ENCODE results near the gene CHPT1. TPM values are rescaled to one million over a fixed set of nuclear protein-coding genes. Genes with fewer than 3 reads are reported as not detected.

The CHPT1 gene
- total and polyA plus RNA-seq, 9 of the 15 experiments (the other 6 are each of a cell fraction or from before 2014, with no cell fraction given) = 15.3 to 210 (median 91.9) TPM

DNA sequence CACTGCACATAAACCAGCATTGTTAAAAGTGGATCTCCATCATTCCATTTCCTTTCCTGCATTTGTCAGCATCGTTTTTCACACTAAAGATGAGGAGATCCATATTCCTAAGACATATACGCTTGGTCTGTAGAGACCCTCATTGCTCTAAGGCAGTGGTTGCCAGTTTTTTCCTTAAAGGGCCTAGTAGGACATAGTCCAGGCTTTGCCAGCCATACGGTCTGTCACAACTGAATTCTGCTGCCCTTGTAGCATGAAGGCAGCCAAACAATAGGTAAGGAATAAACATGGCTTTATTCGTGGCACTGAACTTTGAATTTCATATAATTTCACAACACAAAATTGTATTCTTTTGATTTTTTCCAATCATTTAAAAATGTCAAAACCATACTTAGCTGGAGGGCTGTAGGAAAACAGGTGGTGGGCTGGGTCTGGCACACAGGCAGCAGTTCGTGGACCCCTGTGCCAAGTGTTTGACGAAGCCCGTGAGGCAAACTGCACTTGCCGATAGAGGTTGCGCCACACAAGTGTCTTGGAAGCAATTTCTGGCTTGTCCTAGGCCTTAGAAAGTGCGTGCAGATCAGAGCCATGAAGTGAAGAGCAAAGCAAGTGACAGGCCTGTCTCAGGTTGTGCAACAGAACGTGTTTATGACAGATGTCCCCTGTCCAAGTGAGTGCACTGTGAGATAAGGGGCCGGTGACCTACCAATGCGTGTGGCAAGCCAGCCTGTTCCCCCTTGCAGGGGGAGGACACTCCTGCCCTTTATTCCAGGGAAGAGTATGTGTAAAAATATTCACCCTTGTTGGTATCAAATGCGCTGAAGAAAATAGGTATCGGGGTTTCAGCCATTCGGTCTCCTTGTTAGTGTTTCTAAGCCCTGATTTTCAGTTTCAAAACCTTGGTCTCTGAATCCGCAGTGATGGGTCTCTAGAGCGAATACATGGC lies 916 bp upstream of the CHPT1 start (continued):
- TF ChIP-seq, protein P1, sequence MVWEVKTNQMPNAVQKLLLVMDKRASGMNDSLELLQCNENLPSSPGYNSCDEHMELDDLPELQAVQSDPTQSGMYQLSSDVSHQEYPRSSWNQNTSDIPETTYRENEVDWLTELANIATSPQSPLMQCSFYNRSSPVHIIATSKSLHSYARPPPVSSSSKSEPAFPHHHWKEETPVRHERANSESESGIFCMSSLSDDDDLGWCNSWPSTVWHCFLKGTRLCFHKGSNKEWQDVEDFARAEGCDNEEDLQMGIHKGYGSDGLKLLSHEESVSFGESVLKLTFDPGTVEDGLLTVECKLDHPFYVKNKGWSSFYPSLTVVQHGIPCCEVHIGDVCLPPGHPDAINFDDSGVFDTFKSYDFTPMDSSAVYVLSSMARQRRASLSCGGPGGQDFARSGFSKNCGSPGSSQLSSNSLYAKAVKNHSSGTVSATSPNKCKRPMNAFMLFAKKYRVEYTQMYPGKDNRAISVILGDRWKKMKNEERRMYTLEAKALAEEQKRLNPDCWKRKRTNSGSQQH (CRISPR knock-in tag; IDR thresholded peaks at IDR 0.05) = no peak
- TF ChIP-seq, protein P2, sequence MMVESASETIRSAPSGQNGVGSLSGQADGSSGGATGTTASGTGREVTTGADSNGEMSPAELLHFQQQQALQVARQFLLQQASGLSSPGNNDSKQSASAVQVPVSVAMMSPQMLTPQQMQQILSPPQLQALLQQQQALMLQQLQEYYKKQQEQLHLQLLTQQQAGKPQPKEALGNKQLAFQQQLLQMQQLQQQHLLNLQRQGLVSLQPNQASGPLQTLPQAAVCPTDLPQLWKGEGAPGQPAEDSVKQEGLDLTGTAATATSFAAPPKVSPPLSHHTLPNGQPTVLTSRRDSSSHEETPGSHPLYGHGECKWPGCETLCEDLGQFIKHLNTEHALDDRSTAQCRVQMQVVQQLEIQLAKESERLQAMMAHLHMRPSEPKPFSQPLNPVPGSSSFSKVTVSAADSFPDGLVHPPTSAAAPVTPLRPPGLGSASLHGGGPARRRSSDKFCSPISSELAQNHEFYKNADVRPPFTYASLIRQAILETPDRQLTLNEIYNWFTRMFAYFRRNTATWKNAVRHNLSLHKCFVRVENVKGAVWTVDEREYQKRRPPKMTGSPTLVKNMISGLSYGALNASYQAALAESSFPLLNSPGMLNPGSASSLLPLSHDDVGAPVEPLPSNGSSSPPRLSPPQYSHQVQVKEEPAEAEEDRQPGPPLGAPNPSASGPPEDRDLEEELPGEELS (CRISPR knock-in tag; IDR thresholded peaks at IDR 0.05; ENCODE audit: borderline replicate concordance) = no peak
- TF ChIP-seq MTF1 (CRISPR knock-in tag; IDR thresholded peaks at IDR 0.05; ENCODE audit: borderline replicate concordance) (peak; percentile 56; the same call in 1 of the 2 replicates), ERF (CRISPR knock-in tag; IDR thresholded peaks at IDR 0.05) (0 out of 2 replicates have a peak, but pooled peaks have one; percentile 40), THRAP3 (IDR thresholded peaks at IDR 0.05; ENCODE audit: borderline replicate concordance) (no peak), ZBTB17 (CRISPR knock-in tag; IDR thresholded peaks at IDR 0.05) (no peak), PHTF2 (CRISPR knock-in tag; IDR thresholded peaks at IDR 0.05) (no peak), U2AF1 (optimal IDR thresholded peaks at IDR 0.05; ENCODE audit: low read depth, low read length) (no peak), TSC22D4 (tag; IDR thresholded peaks at IDR 0.05) (no peak), FUS (optimal IDR thresholded peaks at IDR 0.05; ENCODE audit: low read depth, low read length) (no peak), ZNF41 (CRISPR knock-in tag; conservative IDR thresholded peaks at IDR 0.05) (no peak), TAF1 (IDR thresholded peaks at IDR 0.05; ENCODE audit: control insufficient read depth, extremely low read depth, insufficient read depth, low read length, severe bottlenecking) (peak; percentile 49), ZC3H8 (IDR thresholded peaks at IDR 0.05) (no peak), NFATC3 (IDR thresholded peaks at IDR 0.05) (no peak), XRCC3 (IDR thresholded peaks at IDR 0.05) (no peak), TRIM24 (IDR thresholded peaks at IDR 0.05) (peak; percentile 89 to 91), NR3C1 (CRISPR knock-in tag; IDR thresholded peaks at IDR 0.05) (no peak), NCOA6 (IDR thresholded peaks at IDR 0.05) (no peak), NCOA4 (IDR thresholded peaks at IDR 0.05; ENCODE audit: partially characterized antibody) (no peak), TFAM (CRISPR knock-in tag; conservative IDR thresholded peaks at IDR 0.05) (no peak)
- TF ChIP-seq, protein P3, sequence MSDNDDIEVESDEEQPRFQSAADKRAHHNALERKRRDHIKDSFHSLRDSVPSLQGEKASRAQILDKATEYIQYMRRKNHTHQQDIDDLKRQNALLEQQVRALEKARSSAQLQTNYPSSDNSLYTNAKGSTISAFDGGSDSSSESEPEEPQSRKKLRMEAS (CRISPR knock-in tag; IDR thresholded peaks at IDR 0.05) = peak; percentile 59; the same call in 1 of the 2 replicates
- TF ChIP-seq, protein P4, sequence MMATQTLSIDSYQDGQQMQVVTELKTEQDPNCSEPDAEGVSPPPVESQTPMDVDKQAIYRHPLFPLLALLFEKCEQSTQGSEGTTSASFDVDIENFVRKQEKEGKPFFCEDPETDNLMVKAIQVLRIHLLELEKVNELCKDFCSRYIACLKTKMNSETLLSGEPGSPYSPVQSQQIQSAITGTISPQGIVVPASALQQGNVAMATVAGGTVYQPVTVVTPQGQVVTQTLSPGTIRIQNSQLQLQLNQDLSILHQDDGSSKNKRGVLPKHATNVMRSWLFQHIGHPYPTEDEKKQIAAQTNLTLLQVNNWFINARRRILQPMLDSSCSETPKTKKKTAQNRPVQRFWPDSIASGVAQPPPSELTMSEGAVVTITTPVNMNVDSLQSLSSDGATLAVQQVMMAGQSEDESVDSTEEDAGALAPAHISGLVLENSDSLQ (IDR thresholded peaks at IDR 0.05) = peak; percentile 93
- TF ChIP-seq, protein P5, sequence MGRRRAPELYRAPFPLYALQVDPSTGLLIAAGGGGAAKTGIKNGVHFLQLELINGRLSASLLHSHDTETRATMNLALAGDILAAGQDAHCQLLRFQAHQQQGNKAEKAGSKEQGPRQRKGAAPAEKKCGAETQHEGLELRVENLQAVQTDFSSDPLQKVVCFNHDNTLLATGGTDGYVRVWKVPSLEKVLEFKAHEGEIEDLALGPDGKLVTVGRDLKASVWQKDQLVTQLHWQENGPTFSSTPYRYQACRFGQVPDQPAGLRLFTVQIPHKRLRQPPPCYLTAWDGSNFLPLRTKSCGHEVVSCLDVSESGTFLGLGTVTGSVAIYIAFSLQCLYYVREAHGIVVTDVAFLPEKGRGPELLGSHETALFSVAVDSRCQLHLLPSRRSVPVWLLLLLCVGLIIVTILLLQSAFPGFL (CRISPR knock-in tag; IDR thresholded peaks at IDR 0.05) = peak; percentile 77; the same call in 1 of the 2 replicates

All from K562 (cell line).